GM18520 (cell line): ENCODE measurements around the gene DDX39A.
A peak's percentile ranks its signal among the peaks of the same experiment; 100 is the strongest.
"Not testable (repeated sequence)": the region's sequence is repeated elsewhere in the genome, so short reads cannot be mapped to it uniquely, and the experiment has no call there.

Experiments
- ATAC-seq: cut with Tn5 transposase; IDR thresholded peaks from one replicate; pipeline ENCODE4 v1.9.1; 2021; ENCODE audit not compliant: unreplicated experiment

DDX39A gene

GRCh38 chr19:14366529-14366928, 52.6 kb downstream of the DDX39A start:
- ATAC-seq: peak; percentile 33

GRCh38 chr19:14364098-14364443, 55.1 kb downstream of the DDX39A start:
- ATAC-seq: not testable (repeated sequence)

GRCh38 chr19:14363183-14364097, 55.7 kb downstream of the DDX39A start:
- no peak for ATAC-seq

- ATAC-seq: no peak
These were observed 57.3 kb downstream of the DDX39A start for GRCh38 chr19:14361824-14362223.
